Measurements from ENCODE around the gene MTR.
A peak's percentile ranks its signal among the peaks of the same experiment; 100 is the strongest.

MTR gene

DNA sequence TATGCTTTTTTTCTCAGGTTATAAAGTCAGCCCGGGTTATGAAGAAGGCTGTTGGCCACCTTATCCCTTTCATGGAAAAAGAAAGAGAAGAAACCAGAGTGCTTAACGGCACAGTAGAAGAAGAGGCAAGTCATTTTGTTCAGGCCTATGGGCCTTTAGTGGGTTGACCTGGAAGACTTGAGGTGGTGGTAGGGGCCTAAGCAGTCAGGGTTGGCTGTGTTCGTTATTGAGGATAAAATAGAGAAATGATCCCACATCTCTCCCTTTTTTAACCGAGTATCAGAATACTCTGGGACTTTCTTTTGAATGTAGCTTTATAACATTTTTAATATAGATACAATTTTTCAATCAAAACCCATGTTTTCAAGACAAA, 67.1 kb downstream of the MTR start:
- DNase-seq (ENCODE audit: low read depth in 3 of 3, low spot score in 1 of 3): no peak

DNA sequence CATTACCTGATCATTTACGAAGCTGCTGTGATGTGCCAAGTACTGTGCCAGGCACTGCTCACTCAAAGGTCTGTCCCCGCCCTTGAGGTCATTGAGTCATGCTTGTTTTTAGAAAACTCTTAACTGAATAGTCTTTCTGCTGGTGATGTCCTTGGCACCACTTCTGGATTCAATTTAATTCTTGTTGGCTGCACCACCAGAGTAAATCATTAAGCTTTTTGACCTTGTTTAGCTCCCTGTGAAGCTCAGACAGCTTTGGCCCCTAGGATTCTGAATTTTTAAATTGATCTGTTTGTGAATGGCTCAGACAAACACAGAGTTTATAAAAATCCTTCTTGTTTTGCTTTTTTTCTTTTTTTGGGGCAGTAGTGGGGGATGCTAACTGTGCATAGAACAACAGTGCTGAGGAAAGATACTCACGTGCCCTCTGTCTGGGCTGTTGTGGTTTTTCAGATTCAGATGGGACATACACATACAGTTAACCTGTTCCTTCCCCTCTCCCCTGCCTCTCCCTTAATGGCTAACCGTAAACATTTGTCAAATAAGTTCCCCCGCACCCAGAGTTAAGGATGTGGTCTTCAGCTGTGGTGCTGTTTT, 67.6 kb downstream of the MTR start:
- no peak for DNase-seq (ENCODE audit: low read depth in 3 of 3, low spot score in 1 of 3)

DNA sequence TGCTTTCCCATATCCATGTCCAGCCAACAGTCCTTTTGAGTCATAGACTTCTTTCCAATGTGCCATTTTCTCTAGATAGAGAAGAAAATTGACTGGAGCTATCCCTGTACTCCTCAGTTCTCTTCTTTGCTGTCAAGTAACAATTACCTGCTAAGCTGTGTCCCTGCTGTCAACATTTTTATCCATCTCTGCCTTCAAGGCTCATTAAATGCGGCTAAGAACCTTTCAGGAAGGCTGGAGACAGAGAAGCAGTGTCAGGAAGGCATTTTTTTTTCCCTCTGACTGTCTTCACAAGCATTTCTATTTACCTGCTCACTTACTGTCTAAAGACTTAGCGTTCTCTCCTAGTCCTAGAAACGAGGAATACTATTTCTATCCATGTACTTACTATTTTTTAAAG, 69.1 kb downstream of the MTR start:
- DNase-seq (ENCODE audit: low read depth in 3 of 3, low spot score in 1 of 3): no peak

- DNase-seq (ENCODE audit: low read depth in 3 of 3, low spot score in 1 of 3): no peak
Observed at GRCh38 chr1:236864996-236865817, 70.1 kb downstream of the MTR start.

GRCh38 chr1:236865818-236866155, 70.7 kb downstream of the MTR start:
- no peak for DNase-seq (ENCODE audit: low read depth in 3 of 3, low spot score in 1 of 3)

GRCh38 chr1:236868625-236869467, 73.8 kb downstream of the MTR start:
- peak in 2 of 3 donors; percentile 5 to 10 for DNase-seq (ENCODE audit: low read depth in 3 of 3, low spot score in 1 of 3)

GRCh38 chr1:236869911-236870310, 74.8 kb downstream of the MTR start:
- no peak for DNase-seq (ENCODE audit: low read depth in 3 of 3, low spot score in 1 of 3)

- DNase-seq (ENCODE audit: low read depth in 3 of 3, low spot score in 1 of 3): no peak
Observed at GRCh38 chr1:236870721-236871120, 75.6 kb downstream of the MTR start.

DNA sequence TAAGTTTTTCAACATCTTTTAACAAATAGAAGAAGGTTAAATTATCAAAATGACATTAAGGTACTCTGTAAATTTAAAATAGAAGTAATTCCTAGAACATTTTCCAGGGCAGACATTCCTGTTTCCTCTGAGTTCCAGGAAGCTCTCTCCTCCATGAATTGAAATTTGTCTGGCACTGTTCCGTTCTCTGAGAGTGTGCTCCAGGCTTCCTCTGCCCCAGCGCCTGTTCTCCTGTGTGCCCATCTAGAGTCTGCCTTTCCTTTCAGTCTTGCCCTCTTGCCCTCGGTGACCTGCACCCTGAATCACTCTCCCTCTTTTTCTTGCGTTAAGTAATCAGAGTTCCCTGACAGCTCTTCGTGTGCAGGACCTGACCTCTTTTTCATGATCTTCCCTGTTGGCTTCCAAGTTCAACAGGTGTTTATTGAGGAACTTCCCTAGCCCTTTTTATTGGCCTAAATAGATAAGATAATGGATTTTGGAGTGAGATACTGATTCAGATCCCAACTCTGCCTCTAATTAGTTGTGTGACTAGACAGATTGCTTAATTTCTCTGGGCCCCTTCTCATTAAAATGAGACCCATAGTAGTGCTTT, 77.1 kb downstream of the MTR start:
- no peak for DNase-seq (ENCODE audit: low read depth in 3 of 3, low spot score in 1 of 3)

DNA sequence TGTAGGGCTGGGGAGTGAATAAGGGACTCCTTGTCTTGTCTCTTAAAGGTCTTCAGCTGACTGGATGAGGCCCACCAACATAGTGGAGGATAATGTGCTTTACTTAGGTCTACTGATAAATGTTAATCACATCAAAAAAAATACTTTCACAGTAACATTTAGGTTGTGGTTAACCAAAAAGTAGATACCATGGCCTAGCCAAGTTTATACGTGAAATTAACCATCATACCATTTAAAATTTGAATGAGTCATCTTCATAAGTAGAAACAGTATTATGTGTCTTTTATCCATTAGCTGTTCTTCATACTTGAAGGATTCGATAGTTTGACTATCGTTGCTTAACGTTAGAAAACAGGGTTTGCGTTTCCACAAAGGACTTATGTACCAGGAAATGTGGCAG, 80.9 kb downstream of the MTR start:
- DNase-seq (ENCODE audit: low read depth in 3 of 3, low spot score in 1 of 3): no peak

GRCh38 chr1:236877661-236878060, 82.6 kb downstream of the MTR start:
- DNase-seq (ENCODE audit: low read depth in 3 of 3, low spot score in 1 of 3): no peak

- DNase-seq (ENCODE audit: low read depth in 3 of 3, low spot score in 1 of 3): no peak
Observed at GRCh38 chr1:236880209-236880608, 85.1 kb downstream of the MTR start.

GRCh38 chr1:236882678-236883077, 87.6 kb downstream of the MTR start:
- DNase-seq (ENCODE audit: low read depth in 3 of 3, low spot score in 1 of 3): no peak

DNA sequence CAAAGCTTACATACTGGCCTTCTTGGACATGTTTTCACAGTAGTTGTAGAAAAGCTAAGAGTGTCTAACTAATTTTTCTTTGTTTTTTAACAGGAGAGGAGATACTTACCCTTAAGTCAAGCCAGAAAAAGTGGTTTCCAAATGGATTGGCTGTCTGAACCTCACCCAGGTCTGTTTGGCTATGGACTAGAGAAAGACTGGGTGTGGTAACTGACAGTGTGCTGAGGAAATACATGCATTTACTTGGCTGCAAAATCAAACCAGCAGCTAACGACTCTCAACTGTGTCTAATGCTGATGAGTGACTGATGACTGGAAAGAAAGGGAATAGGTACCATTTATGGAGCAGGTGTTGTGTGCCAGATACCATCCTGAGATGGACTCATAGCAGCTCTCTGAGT, 91.1 kb downstream of the MTR start:
- DNase-seq (ENCODE audit: low read depth in 3 of 3, low spot score in 1 of 3): no peak

DNA sequence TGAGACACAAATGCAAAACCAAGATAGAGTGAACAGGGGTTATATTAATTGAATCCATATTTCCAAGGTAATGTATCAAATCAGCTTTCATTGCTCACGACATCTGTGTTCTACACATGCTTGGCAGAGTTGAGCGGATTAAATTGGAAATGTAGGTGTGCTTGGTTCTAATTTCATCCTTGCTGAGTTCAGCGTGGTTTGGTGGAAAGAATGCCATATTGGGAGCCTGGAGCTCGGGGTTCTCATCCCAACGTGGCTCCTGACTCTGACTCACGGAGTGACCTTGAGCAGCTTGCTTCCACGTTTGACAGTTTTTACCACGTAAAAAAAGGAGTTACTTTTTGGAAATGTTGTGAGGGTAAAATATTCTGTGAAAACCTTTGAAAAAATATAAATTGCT, 92.0 kb downstream of the MTR start:
- no peak for DNase-seq (ENCODE audit: low read depth in 3 of 3, low spot score in 1 of 3)

DNA sequence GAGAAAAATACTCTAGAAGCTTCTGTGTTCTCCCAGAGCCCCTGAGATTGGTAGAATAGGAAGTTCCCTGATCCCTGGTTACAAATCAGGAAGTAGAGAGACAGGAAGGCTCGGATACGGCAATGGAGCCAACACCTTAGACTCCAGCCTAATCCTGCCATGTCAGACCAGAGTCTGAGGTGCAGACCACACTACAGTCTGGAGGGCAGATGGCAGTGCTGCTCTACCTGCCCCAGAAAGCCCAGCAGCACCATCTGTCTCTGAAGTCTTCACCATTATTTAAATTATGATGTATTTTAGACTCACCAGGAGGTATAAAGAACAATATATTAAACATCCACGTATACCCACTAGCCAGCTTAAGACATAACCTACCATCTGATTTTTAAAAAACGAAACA, 93.0 kb downstream of the MTR start:
- DNase-seq (ENCODE audit: low read depth in 3 of 3, low spot score in 1 of 3): no peak

DNA sequence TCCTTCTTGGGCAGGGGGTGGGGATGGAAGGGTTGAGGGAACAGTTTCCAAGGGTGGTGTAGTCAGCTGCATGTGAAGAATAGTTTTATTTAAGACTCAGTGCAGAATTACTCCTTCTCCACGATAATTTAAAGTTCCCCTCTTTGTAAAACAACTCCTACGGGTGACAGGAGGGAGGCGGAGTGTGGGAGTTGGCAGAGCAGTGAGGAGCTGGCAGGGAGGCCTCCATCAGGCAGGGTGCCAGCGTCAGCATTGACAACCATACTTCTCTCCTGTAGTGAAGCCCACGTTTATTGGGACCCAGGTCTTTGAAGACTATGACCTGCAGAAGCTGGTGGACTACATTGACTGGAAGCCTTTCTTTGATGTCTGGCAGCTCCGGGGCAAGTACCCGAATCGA, 93.8 kb downstream of the MTR start:
- DNase-seq (ENCODE audit: low read depth in 3 of 3, low spot score in 1 of 3): no peak

DNA sequence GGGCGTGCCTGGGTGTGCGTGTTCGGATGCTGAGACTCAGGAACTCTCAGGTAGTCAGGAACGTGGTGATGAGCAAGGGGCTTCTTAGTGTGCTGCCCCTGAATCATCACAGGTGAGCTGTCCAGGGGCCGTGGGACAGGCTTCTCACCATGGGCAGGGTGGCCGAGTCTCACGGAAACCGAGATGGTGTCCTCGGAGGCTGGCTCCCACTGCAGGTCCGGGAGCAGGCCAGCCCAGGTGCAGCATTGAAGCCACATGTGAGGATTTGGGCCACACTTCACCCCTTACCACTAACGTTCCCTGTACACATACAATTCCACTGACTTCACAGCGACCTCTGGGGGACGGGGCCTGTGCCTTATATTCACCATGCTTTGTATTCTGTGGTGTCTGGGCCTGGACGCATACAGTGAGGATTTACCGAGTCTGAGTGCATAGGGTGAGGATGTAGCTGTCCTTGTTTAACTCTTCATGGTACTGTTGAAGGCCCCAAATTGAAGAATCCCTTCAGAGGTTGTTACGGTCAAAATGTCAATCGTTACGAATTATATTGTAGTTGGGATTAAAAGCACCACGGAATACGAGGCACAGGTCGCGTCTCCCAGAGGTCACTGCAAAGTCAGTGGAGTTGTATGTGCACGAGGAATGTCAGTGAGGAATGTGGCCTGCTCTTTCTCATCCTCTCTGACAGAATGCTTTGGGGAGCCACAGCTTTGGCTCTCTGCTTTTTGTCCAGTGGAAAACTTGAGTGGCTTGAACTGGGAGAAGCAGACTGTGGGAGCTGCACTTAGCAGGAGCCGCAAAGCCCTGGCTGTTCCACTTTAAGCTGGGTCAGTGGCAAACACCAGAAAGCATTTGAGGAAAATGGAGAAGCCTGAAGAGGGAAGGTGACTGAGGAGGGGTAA, 95.3 kb downstream of the MTR start:
- DNase-seq (ENCODE audit: low read depth in 3 of 3, low spot score in 1 of 3): no peak

- DNase-seq (ENCODE audit: low read depth in 3 of 3, low spot score in 1 of 3): no peak
Observed at GRCh38 chr1:236893626-236894545, 98.8 kb downstream of the MTR start.
